Neural progenitor cell (in vitro differentiated cells): ENCODE measurements around the gene UPK2. TPM values are rescaled to one million over a fixed set of nuclear protein-coding genes. Genes with fewer than 3 reads are reported as not detected.
"Not testable (repeated sequence)": the region's sequence is repeated elsewhere in the genome, so short reads cannot be mapped to it uniquely, and the experiment has no call there.

Experiments
- DNase-seq: peaks from one replicate; pipeline ENCODE4 v3.0.0-alpha.2; 2016; ENCODE audit warnings: low spot score
- H2AFZ ChIP-seq: fragments of 200-600 bp; sonication (generic); replicated peaks from 2 replicates; pipeline ENCODE4 v1.6.1; 2016; ENCODE audit warnings: antibody characterized with exemption
- H3F3A ChIP-seq: fragments of 200-600 bp; sonication (generic); 2 replicates; pipeline ENCODE4 v1.6.1; 2016; ENCODE audit warnings: antibody characterized with exemption, low read depth
- H3K27ac ChIP-seq: fragments of 200-600 bp; sonication (generic); 2 replicates; pipeline ENCODE4 v1.5.1; 2016; ENCODE audit warnings: mild to moderate bottlenecking
- H3K27me3 ChIP-seq: fragments of 200-600 bp; sonication (generic); 2 replicates; pipeline ENCODE4 v1.6.1; 2016; ENCODE audit warnings: mild to moderate bottlenecking, moderate library complexity
- H3K36me3 ChIP-seq: fragments of 200-600 bp; sonication (generic); 2 replicates; pipeline ENCODE4 v1.5.1; 2016
- H3K4me1 ChIP-seq: fragments of 200-600 bp; sonication (generic); 2 replicates; pipeline ENCODE4 v1.6.1; 2016; ENCODE audit warnings: mixed run types
- H3K4me2 ChIP-seq: fragments of 200-600 bp; sonication (generic); 2 replicates; pipeline ENCODE4 v1.6.1; 2016
- H3K4me3 ChIP-seq: fragments of 200-600 bp; sonication (generic); 2 replicates; pipeline ENCODE4 v1.5.1; 2016
- H3K79me2 ChIP-seq: fragments of 200-600 bp; sonication (generic); 2 replicates; pipeline ENCODE4 v1.6.1; 2016; ENCODE audit warnings: low read depth
- H3K9ac ChIP-seq: fragments of 200-600 bp; sonication (generic); 2 replicates; pipeline ENCODE4 v1.6.1; 2016
- H3K9me3 ChIP-seq: fragments of 200-600 bp; sonication (generic); 2 replicates; pipeline ENCODE4 v1.5.1; 2016; ENCODE audit warnings: low read depth
- H4K20me1 ChIP-seq: fragments of 200-600 bp; sonication (generic); 2 replicates; pipeline ENCODE4 v1.6.1; 2016; ENCODE audit warnings: low read depth
- H3K27ac Mint-ChIP-seq: 3 replicates; pipeline ENCODE4 v1.8.0; 2021; ENCODE audit warnings: mixed read lengths
- H3K27me3 Mint-ChIP-seq: 2 replicates; pipeline ENCODE4 v1.8.0; 2022; ENCODE audit warnings: low read depth, mild to moderate bottlenecking, inconsistent platforms, moderate library complexity, mixed read lengths; ENCODE audit not compliant: insufficient read depth
- H3K36me3 Mint-ChIP-seq: 3 replicates; pipeline ENCODE4 v1.8.0; 2021; ENCODE audit warnings: mixed read lengths
- H3K4me1 Mint-ChIP-seq: 3 replicates; pipeline ENCODE4 v1.8.0; 2021; ENCODE audit warnings: mixed read lengths
- H3K4me3 Mint-ChIP-seq: 3 replicates; pipeline ENCODE4 v1.8.0; 2021; ENCODE audit warnings: mild to moderate bottlenecking, moderate library complexity, mixed read lengths
- H3K9me3 Mint-ChIP-seq: 3 replicates; pipeline ENCODE4 v1.8.0; 2020; ENCODE audit warnings: mixed read lengths
- EZH2 ChIP-seq: fragments of 200-600 bp; sonication (generic); IDR thresholded peaks from 2 replicates; pipeline ENCODE4 v1.6.1; 2017; ENCODE audit warnings: antibody characterized with exemption, mild to moderate bottlenecking, moderate library complexity
- EZH2phosphoT487 ChIP-seq: fragments of 200-600 bp; sonication (generic); IDR thresholded peaks from 2 replicates; pipeline ENCODE4 v1.6.1; 2017; ENCODE audit warnings: antibody characterized with exemption
- total RNA-seq: library from RNA; depleted of rRNA; stranded (reverse); fragments of >200 nt; gene quantifications from 2 replicates; pipeline ENCODE4 v1.2.3, GENCODE V29; 2015; ENCODE audit warnings: low replicate concordance
- TF ChIP-seq, protein P1 (sequence below): fragments of 200-600 bp; sonication (generic); IDR thresholded peaks from 2 replicates; pipeline ENCODE4 v1.5.1; 2017; ENCODE audit warnings: antibody characterized with exemption, mild to moderate bottlenecking

Gene UPK2
- total RNA-seq, 1 donor from 2014 or later = not detected

DNA sequence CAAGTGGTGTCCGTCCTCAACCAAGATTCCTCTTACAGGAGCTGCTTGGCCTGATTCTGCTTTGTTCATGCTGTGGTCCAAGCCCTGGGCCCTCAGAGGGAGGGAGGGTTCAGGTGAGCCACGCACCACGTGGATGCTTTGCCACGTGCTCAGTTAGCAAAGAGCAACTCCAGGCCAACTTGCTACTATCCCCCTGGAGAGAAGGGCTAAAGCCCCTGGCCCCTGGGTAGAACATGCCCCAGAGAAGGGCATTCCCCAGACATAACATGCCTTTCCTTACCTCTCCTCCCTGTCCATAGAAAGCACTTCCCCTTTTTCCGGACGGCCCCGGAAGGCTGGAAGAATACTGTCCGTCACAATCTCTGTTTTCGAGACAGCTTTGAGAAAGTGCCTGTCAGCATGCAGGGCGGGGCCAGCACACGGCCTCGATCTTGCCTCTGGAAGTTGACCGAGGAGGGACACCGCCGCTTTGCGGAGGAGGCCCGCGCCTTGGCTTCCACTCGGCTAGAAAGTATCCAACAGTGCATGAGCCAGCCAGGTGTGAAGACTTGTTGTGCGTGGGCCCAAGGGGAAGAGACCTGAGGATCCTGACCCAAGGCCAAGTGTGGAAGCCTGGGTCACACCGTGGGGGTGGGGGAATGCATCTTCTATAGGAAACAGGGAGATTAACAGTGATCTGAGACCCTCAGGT, 24.2 kb downstream of the UPK2 start:
- no peak overlapping the region for H3K4me3 Mint-ChIP-seq
- Histone ChIP-seq H3K27me3 (no peaks in the 10 kb centered on the region), H3K9ac (no peak overlapping the region), H2AFZ (peak overlapping the region; percentile 53), H3K4me2 (no peak overlapping the region), H3K9me3 (no peaks in the 10 kb centered on the region), H3K79me2 (no peaks in the 10 kb centered on the region), H3K36me3 (no peaks in the 10 kb centered on the region), H3K4me1 (peaks cover 14% of the 10 kb centered on the region), H3K27ac (no peak overlapping the region), H3F3A (peaks cover 18% of the 10 kb centered on the region), H3K4me3 (no peak overlapping the region), H4K20me1 (no peaks in the 10 kb centered on the region)
- no peak overlapping the region for H3K27ac Mint-ChIP-seq
- DNase-seq = no peak
- TF ChIP-seq EZH2 = no peak
- TF ChIP-seq, protein P1, sequence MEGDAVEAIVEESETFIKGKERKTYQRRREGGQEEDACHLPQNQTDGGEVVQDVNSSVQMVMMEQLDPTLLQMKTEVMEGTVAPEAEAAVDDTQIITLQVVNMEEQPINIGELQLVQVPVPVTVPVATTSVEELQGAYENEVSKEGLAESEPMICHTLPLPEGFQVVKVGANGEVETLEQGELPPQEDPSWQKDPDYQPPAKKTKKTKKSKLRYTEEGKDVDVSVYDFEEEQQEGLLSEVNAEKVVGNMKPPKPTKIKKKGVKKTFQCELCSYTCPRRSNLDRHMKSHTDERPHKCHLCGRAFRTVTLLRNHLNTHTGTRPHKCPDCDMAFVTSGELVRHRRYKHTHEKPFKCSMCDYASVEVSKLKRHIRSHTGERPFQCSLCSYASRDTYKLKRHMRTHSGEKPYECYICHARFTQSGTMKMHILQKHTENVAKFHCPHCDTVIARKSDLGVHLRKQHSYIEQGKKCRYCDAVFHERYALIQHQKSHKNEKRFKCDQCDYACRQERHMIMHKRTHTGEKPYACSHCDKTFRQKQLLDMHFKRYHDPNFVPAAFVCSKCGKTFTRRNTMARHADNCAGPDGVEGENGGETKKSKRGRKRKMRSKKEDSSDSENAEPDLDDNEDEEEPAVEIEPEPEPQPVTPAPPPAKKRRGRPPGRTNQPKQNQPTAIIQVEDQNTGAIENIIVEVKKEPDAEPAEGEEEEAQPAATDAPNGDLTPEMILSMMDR = no peak
- TF ChIP-seq EZH2phosphoT487 = no peak
- H3K4me1 Mint-ChIP-seq = peaks cover 12% of the 10 kb centered on the region
- no peaks in the 10 kb centered on the region for H3K36me3 Mint-ChIP-seq
- H3K9me3 Mint-ChIP-seq = no peaks in the 10 kb centered on the region
- no peaks in the 10 kb centered on the region for H3K27me3 Mint-ChIP-seq

DNA sequence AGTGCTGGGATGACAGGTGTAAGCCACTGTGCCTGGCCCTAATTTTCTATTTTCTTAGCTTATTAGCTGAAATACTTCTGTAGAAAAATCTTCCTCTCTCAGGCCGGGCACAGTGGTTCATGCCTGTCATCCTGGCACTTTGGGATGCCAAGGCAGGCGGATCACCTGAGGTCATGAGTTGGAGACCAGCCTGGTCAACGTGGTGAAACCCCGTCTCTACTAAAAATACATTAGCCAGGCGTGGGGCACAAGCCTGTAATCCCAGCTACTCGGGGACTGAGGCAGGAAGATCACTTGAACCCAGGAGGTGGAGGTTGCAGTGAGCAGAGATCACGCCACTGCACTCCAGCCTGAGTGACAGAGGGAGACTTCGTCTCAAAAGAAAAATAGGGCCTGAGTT, 28.2 kb downstream of the UPK2 start:
- not testable (repeated sequence) for H2AFZ ChIP-seq, H3K9me3 ChIP-seq, H3K4me3 Mint-ChIP-seq, H3K27me3 Mint-ChIP-seq, H3K4me1 ChIP-seq, H3K27me3 ChIP-seq, H3K9me3 Mint-ChIP-seq, H3K27ac ChIP-seq, H3K27ac Mint-ChIP-seq, H3K36me3 ChIP-seq, DNase-seq, H3K4me3 ChIP-seq, H3K79me2 ChIP-seq, H4K20me1 ChIP-seq, H3K9ac ChIP-seq, H3K36me3 Mint-ChIP-seq, H3K4me2 ChIP-seq
- peaks cover 11% of the 10 kb centered on the region for H3K4me1 Mint-ChIP-seq
- peaks cover 12% of the 10 kb centered on the region for H3F3A ChIP-seq

DNA sequence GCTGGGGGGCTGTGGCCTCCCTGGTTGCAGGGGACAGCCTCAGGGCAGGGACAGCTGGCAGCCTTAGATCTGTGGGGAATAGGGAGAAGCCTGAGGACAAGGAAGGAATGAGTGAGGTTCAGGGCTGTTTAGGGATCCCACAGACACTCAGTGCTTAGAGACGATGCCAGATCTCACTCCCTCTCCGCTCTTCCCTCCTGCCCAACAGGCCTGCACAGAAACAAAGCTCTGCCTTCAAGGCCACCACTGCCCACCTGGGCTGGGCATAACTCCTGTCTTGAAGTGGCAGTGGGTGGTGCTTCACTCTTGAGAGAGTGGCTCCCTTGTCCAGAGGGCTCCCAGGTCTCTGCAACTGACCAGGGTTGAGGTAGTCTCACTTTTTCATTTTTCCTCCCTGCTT, 28.7 kb downstream of the UPK2 start:
- no peak for TF ChIP-seq EZH2phosphoT487
- TF ChIP-seq, protein P1 = no peak
- TF ChIP-seq EZH2 = no peak
- DNase-seq = no peak

DNA sequence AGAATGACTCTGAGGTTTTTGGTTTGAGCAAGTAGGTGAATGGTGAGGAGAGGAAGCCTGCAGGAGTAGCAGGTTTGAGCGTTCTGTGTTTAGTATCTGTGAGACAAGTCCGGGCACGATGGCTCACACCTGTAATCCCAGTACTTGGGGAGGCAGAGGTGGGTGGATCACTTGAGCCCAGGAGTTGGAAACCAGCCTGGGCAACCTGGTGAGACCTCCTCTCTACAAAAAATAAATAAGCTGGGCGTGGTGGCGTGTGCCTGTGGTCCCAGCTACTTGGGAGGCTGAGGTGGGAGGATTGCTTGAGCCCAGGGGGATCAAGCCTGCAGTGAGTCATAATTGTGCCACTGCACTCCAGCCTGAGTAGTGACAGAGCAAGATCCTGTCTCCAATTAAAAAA, 32.2 kb downstream of the UPK2 start:
- no peaks in the 10 kb centered on the region for H3F3A ChIP-seq
- DNase-seq = no peak
- H3K36me3 ChIP-seq = no peaks in the 10 kb centered on the region
- H3K9me3 Mint-ChIP-seq = no peaks in the 10 kb centered on the region
- no peak overlapping the region for H3K4me3 ChIP-seq
- no peak overlapping the region for H3K27ac ChIP-seq
- H3K4me1 Mint-ChIP-seq = no peaks in the 10 kb centered on the region
- H3K4me2 ChIP-seq = no peak overlapping the region
- no peak overlapping the region for H2AFZ ChIP-seq
- H3K36me3 Mint-ChIP-seq = peaks cover 3% of the 10 kb centered on the region
- H3K79me2 ChIP-seq = no peaks in the 10 kb centered on the region
- no peaks in the 10 kb centered on the region for H3K9me3 ChIP-seq
- no peak overlapping the region for H3K4me3 Mint-ChIP-seq
- no peak for TF ChIP-seq EZH2
- H3K27me3 ChIP-seq = no peaks in the 10 kb centered on the region
- H4K20me1 ChIP-seq = no peaks in the 10 kb centered on the region
- H3K4me1 ChIP-seq = no peaks in the 10 kb centered on the region
- H3K27ac Mint-ChIP-seq = no peak overlapping the region
- no peaks in the 10 kb centered on the region for H3K27me3 Mint-ChIP-seq
- no peak overlapping the region for H3K9ac ChIP-seq

More for the DNA sequence above, 28.7 kb downstream of the UPK2 start:
- Histone ChIP-seq H3F3A (peaks cover 7% of the 10 kb centered on the region), H3K79me2 (no peaks in the 10 kb centered on the region), H3K9ac (no peak overlapping the region), H3K27me3 (no peaks in the 10 kb centered on the region), H3K27ac (no peak overlapping the region), H2AFZ (no peak overlapping the region), H3K9me3 (no peaks in the 10 kb centered on the region), H3K4me3 (no peak overlapping the region), H3K36me3 (no peaks in the 10 kb centered on the region), H4K20me1 (no peaks in the 10 kb centered on the region), H3K4me2 (no peak overlapping the region), H3K4me1 (peaks cover 1% of the 10 kb centered on the region)
- Mint-ChIP-seq H3K27ac (no peak overlapping the region), H3K9me3 (no peaks in the 10 kb centered on the region), H3K27me3 (no peaks in the 10 kb centered on the region), H3K36me3 (no peaks in the 10 kb centered on the region), H3K4me3 (no peak overlapping the region), H3K4me1 (peaks cover 6% of the 10 kb centered on the region)

DNA sequence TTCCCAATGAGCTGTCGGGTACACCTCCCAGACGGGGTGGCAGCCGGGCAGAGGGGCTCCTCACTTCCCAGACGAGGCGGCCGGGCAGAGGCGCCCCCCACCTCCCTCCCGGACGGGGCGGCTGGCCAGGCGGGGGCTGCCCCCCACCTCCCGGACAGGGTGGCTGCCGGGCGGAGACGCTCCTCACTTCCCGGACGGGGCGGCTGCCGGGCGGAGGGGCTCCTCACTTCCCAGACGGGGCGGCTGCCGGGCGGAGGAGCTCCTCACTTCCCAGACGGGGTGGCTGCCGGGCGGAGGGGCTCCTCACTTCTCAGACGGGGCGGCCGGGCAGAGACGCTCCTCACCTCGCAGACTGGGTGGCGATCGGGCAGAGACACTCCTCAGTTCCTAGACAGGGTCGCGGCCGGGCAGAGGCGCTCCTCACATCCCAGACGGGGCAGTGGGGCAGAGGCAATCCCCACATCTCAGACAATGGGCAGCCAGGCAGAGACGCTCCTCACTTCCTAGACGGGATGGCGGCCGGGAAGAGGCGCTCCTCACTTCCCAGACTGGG, 35.5 kb downstream of the UPK2 start:
- not testable (repeated sequence) for H3K36me3 ChIP-seq, H3K4me3 Mint-ChIP-seq, H2AFZ ChIP-seq, H3K4me2 ChIP-seq, H3K9me3 ChIP-seq, H3K4me3 ChIP-seq, H3K27ac Mint-ChIP-seq, H3K4me1 ChIP-seq, H4K20me1 ChIP-seq, H3K79me2 ChIP-seq, H3K9ac ChIP-seq, H3K27me3 Mint-ChIP-seq, DNase-seq, H3K27me3 ChIP-seq, H3K9me3 Mint-ChIP-seq, H3K27ac ChIP-seq, H3F3A ChIP-seq, H3K4me1 Mint-ChIP-seq
- peaks cover 12% of the 10 kb centered on the region for H3K36me3 Mint-ChIP-seq
